ENCODE measurements around the gene FAM107B. TPM values are rescaled to one million over a fixed set of nuclear protein-coding genes. Genes with fewer than 3 reads are reported as not detected.

The FAM107B gene
- total RNA-seq, 1 experiment from 2014 or later = 24.5 TPM

DNA sequence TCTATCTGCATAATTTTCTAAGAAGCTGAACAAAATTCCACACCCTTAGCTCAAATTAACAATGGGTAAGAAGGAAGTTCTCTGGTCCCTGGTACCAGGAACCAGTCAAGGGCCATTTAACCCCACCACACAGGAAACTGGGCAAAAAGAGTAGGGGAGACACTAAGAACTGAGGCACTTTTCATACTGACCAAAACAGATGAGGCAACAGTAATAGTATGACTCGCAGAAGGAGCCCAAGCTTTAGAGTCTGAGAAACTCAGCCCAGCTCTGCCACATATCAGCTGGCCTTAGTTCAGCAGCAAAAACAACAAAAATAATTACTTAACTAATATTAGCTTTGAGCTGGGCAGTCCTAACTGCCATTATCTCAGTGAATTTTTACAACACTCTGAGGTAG lies 221.2 kb downstream of the FAM107B start:
- no peak overlapping the region for H2AK5ac ChIP-seq (ENCODE audit: insufficient read length, low read length)
- TF ChIP-seq, protein P1, sequence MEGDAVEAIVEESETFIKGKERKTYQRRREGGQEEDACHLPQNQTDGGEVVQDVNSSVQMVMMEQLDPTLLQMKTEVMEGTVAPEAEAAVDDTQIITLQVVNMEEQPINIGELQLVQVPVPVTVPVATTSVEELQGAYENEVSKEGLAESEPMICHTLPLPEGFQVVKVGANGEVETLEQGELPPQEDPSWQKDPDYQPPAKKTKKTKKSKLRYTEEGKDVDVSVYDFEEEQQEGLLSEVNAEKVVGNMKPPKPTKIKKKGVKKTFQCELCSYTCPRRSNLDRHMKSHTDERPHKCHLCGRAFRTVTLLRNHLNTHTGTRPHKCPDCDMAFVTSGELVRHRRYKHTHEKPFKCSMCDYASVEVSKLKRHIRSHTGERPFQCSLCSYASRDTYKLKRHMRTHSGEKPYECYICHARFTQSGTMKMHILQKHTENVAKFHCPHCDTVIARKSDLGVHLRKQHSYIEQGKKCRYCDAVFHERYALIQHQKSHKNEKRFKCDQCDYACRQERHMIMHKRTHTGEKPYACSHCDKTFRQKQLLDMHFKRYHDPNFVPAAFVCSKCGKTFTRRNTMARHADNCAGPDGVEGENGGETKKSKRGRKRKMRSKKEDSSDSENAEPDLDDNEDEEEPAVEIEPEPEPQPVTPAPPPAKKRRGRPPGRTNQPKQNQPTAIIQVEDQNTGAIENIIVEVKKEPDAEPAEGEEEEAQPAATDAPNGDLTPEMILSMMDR (conservative IDR thresholded peaks at IDR 0.05) = no peak
- no peaks in the 10 kb centered on the region for H3K27me3 ChIP-seq (ENCODE audit: insufficient read depth, low read length)
- Mint-ChIP-seq H3K27me3 (ENCODE audit: low read depth) (no peaks in the 10 kb centered on the region; the same call in 1 of the 2 replicates), H3K36me3 (ENCODE audit: insufficient read depth in 1 of 3, low read depth in 3 of 3) (no peaks in the 10 kb centered on the region; a peak in 1 of 7 replicates), H3K27ac (peak overlapping the region in 1 of 3 experiments; percentile 52; a peak in 2 of 7 replicates), H3K4me3 (no peak overlapping the region), H3K9me3 (no peaks in the 10 kb centered on the region), H3K4me1 (peaks cover 40 to 48% of the 10 kb centered on the region in 2 experiments)
- no peak overlapping the region for H2BK120ac ChIP-seq (ENCODE audit: low read depth, low read length, poor library complexity, severe bottlenecking)
- H3K4me2 ChIP-seq (ENCODE audit: insufficient read depth, insufficient read length, low read length) = no peak overlapping the region
- no peak overlapping the region for H3K27ac ChIP-seq (ENCODE audit: insufficient read length, low read depth, low read length)
- H3K14ac ChIP-seq (ENCODE audit: insufficient read depth, low read length) = no peak overlapping the region
- H3K79me1 ChIP-seq (ENCODE audit: insufficient read depth, low read depth, low read length, poor library complexity, severe bottlenecking) = peaks cover 4% of the 10 kb centered on the region
- H4K5ac ChIP-seq (ENCODE audit: insufficient read length, low read depth, low read length) = no peak overlapping the region
- WGBS (ENCODE audit: extremely low coverage, insufficient read length, low lambda C conversion rate) = no CpG with 5 or more reads among the region's 1 CpG
- DNase-seq = no peak
- no peak overlapping the region for H3K56ac ChIP-seq (ENCODE audit: insufficient read length, low read depth, low read length)
- no peak overlapping the region for H2AFZ ChIP-seq (ENCODE audit: low read length)
- H3K23ac ChIP-seq (ENCODE audit: insufficient read length, low read depth, low read length) = no peak overlapping the region
- H3K9me3 ChIP-seq (ENCODE audit: control insufficient read depth, low read depth, low read length) = no peaks in the 10 kb centered on the region
- no peak overlapping the region for H2BK5ac ChIP-seq (ENCODE audit: insufficient read length, low read length)
- no peak overlapping the region for H3K9ac ChIP-seq (ENCODE audit: extremely low read depth, insufficient read length, low read length)
- no peaks in the 10 kb centered on the region for H3K23me2 ChIP-seq (ENCODE audit: insufficient read length, low read depth, low read length, poor library complexity, severe bottlenecking)
- H3K4ac ChIP-seq (ENCODE audit: low read depth, low read length) = no peak overlapping the region
- peaks cover 3% of the 10 kb centered on the region; the same call in 1 of the 2 replicates for H3K79me2 ChIP-seq (ENCODE audit: insufficient read depth, low read length)
- H2BK15ac ChIP-seq (ENCODE audit: low read depth, low read length) = no peak overlapping the region
- H3K4me1 ChIP-seq (ENCODE audit: insufficient read depth, low read length) = peaks cover 18% of the 10 kb centered on the region; the same call in 1 of the 2 replicates
- no peak overlapping the region for H3T11ph ChIP-seq (ENCODE audit: low read length)
- no peak overlapping the region for H2BK12ac ChIP-seq (ENCODE audit: insufficient read length, low read depth, low read length)
- H4K8ac ChIP-seq (replicated peaks; ENCODE audit: insufficient read length, low read depth, low read length) = no peak overlapping the region
- no peak overlapping the region for H2BK20ac ChIP-seq (ENCODE audit: low read depth, low read length, poor library complexity, severe bottlenecking)
- no peak overlapping the region for H4K91ac ChIP-seq (ENCODE audit: insufficient read length, low read depth, low read length)
- H4K20me1 ChIP-seq (ENCODE audit: control insufficient read depth, insufficient read depth, insufficient read length) = no peaks in the 10 kb centered on the region
- no peak overlapping the region for H3K18ac ChIP-seq (ENCODE audit: insufficient read length, low read depth, low read length)

Measured in H9 (cell line).